Neuronal stem cell (in vitro differentiated cells): Measurements from ENCODE around the gene GALNT17.

Source experiments
- DNase-seq: peaks from one replicate; pipeline ENCODE4 v3.0.0-alpha.2; 2013; ENCODE audit warnings: low spot score
- H2AFZ ChIP-seq: one replicate; pipeline ENCODE4 v1.6.1; 2013; ENCODE audit warnings: mild to moderate bottlenecking, low read length, inconsistent platforms
- H2AK5ac ChIP-seq: 2 replicates; pipeline ENCODE4 v1.6.1; 2013; ENCODE audit warnings: low read depth, mild to moderate bottlenecking, inconsistent platforms, low read length, moderate library complexity, mixed read lengths
- H2BK120ac ChIP-seq: 2 replicates; pipeline ENCODE4 v1.6.1; 2013; ENCODE audit warnings: low read depth, mild to moderate bottlenecking, inconsistent platforms, low read length, moderate library complexity, mixed read lengths
- H2BK12ac ChIP-seq: one replicate; pipeline ENCODE4 v1.6.1; 2013; ENCODE audit warnings: low read length, inconsistent platforms
- H2BK15ac ChIP-seq: 2 replicates; pipeline ENCODE4 v1.6.1; 2013; ENCODE audit warnings: mild to moderate bottlenecking, low read length, inconsistent platforms, mixed read lengths
- H2BK5ac ChIP-seq: one replicate; pipeline ENCODE4 v1.6.1; 2013; ENCODE audit warnings: inconsistent platforms, mild to moderate bottlenecking, low read length, moderate library complexity
- H3K14ac ChIP-seq: one replicate; pipeline ENCODE4 v1.6.1; 2013; ENCODE audit warnings: low read length, inconsistent platforms
- H3K18ac ChIP-seq: 2 replicates; pipeline ENCODE4 v1.6.1; 2013; ENCODE audit warnings: low read length, inconsistent platforms
- H3K23ac ChIP-seq: 2 replicates; pipeline ENCODE4 v1.6.1; 2013; ENCODE audit warnings: low read depth, mild to moderate bottlenecking, mixed read lengths, low read length, inconsistent platforms; ENCODE audit not compliant: poor library complexity
- H3K27ac ChIP-seq: replicated peaks from 3 replicates; pipeline ENCODE4 v1.5.1; 2013; ENCODE audit warnings: low read length, inconsistent platforms
- H3K27me3 ChIP-seq, 3 experiments: 2 replicates each; pipeline ENCODE4 v1.6.1; 2013; ENCODE audit warnings: low read length in 3 of 3, mild to moderate bottlenecking in 2 of 3, inconsistent platforms in 1 of 3, low read depth in 1 of 3, mixed read lengths in 1 of 3, moderate library complexity in 1 of 3; ENCODE audit not compliant: control insufficient read depth in 3 of 3, insufficient read depth in 3 of 3
- H3K36me3 ChIP-seq, 2 donors: replicated peaks in 1 of 2; 2 replicates each; pipeline ENCODE4 v1.6.1; 2013; ENCODE audit warnings: low read length in 2 of 2; ENCODE audit not compliant: control insufficient read depth in 2 of 2, insufficient read depth in 2 of 2
- H3K4ac ChIP-seq: 2 replicates; pipeline ENCODE4 v1.6.1; 2013; ENCODE audit warnings: inconsistent platforms, mild to moderate bottlenecking, low read length, moderate library complexity
- H3K4me1 ChIP-seq, 2 donors: 1 replicate in 1 of 2; 2 replicates in 1 of 2; pipeline ENCODE4 v1.6.1; 2013; ENCODE audit warnings: low read length in 2 of 2, low read depth in 1 of 2; ENCODE audit not compliant: control insufficient read depth in 2 of 2, insufficient read depth in 1 of 2
- H3K4me2 ChIP-seq: one replicate; pipeline ENCODE4 v1.6.1; 2013; ENCODE audit warnings: mild to moderate bottlenecking, low read length, inconsistent platforms; ENCODE audit not compliant: insufficient read depth, poor library complexity, severe bottlenecking
- H3K4me3 ChIP-seq, 2 donors: 2 replicates each; pipeline ENCODE4 v1.5.1; 2013; ENCODE audit warnings: low read length in 2 of 2, mild to moderate bottlenecking in 2 of 2, inconsistent platforms in 1 of 2, moderate library complexity in 1 of 2
- H3K79me1 ChIP-seq: one replicate; pipeline ENCODE4 v1.6.1; 2013; ENCODE audit warnings: low read depth, mild to moderate bottlenecking, inconsistent platforms, low read length, moderate library complexity
- H3K9ac ChIP-seq: one replicate; pipeline ENCODE4 v1.6.1; 2013; ENCODE audit warnings: mild to moderate bottlenecking, low read depth, low read length, inconsistent platforms; ENCODE audit not compliant: poor library complexity
- H3K9me3 ChIP-seq, 2 donors: replicated peaks in 1 of 2; 2 replicates each; pipeline versions ENCODE3 to v1.6.1; 2013; ENCODE audit warnings: low read length in 2 of 2, mild to moderate bottlenecking in 2 of 2, inconsistent platforms in 1 of 2, low read depth in 1 of 2, mixed read lengths in 1 of 2, moderate library complexity in 1 of 2; ENCODE audit not compliant: control insufficient read depth in 2 of 2, insufficient read depth in 1 of 2
- H4K8ac ChIP-seq: one replicate; pipeline ENCODE4 v1.6.1; 2013; ENCODE audit warnings: low read depth, mild to moderate bottlenecking, inconsistent platforms, low read length, moderate library complexity
- H4K91ac ChIP-seq: one replicate; pipeline ENCODE4 v1.6.1; 2013; ENCODE audit warnings: low read length, low read depth, mild to moderate bottlenecking, inconsistent platforms; ENCODE audit not compliant: poor library complexity
- WGBS, 2 donors: extraction: QIAGEN DNeasy Blood & Tissue Kit; methylation state at CpG; one replicate each; pipeline ENCODE4 v1.1.7; 2013; ENCODE audit warnings: missing lambda C conversion rate in 2 of 2, mixed read lengths in 1 of 2; ENCODE audit not compliant: insufficient read length in 2 of 2, insufficient replicate concordance in 1 of 2; ENCODE audit errors: extremely low coverage in 2 of 2; 5-methylcytosine and 5-hydroxymethylcytosine counted together

The GALNT17 gene

DNA sequence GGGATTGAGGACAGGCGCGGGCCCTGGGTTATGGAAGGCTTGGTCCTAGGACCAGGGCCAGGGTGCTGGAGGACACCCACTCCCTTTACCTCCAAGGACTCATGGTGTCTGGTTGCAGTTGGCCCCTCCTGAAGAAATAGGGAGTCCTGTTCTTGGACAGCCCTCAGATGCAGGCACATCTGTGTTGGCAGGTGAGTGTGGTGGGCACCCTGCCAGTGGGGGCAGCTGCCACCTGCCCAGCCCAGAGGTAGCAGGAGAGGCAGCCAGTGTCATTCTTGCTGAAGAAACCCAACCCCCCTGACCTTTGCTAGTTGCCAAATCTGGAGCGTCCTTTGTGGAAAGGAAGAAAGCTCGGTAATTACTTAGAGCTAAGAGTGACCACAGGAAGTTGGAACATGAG is 8.3 kb downstream of the GALNT17 start:
- Histone ChIP-seq H2BK5ac (no peak overlapping the region), H3K9ac (peak overlapping the region; percentile 22), H3K36me3 (peaks cover 0 to 30% of the 10 kb centered on the region in 2 donors), H3K79me1 (peaks cover 3% of the 10 kb centered on the region), H3K14ac (no peak overlapping the region), H3K4me3 (no peak overlapping the region), H3K4me2 (no peak overlapping the region), H2BK12ac (no peak overlapping the region), H3K4ac (no peak overlapping the region), H4K8ac (no peak overlapping the region), H3K23ac (no peak overlapping the region), H2BK120ac (no peak overlapping the region), H3K4me1 (no peaks in the 10 kb centered on the region), H2AK5ac (no peak overlapping the region), H2BK15ac (no peak overlapping the region), H2AFZ (no peak overlapping the region), H3K27ac (no peak overlapping the region), H3K18ac (peak overlapping the region; percentile 27), H3K9me3 (peaks cover 0 to 12% of the 10 kb centered on the region in 2 donors), H4K91ac (no peak overlapping the region), H3K27me3 (no peaks in the 10 kb centered on the region)
- DNase-seq: no peak
- no CpG with 5 or more reads among the region's 4 CpGs for WGBS, 2 donors

DNA sequence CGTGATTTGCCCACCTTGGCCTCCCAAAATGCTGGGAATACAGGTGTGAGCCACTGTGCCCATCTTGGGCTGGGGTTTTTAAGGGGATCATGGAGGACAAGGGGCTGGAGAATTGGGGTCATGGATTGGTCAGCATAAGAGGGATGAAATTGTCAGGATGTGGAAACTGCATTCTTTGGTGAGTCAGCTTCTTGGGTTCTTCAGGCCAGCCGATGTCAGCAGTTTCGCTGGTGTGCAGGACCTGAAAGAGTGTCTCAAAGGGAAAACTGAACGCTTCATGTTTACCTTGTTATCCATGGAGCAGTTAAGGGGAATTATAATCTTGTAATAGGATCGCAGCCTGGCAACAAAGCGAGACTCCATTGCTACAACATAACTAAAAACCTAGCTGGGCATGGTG is 13.0 kb downstream of the GALNT17 start:
- no peak overlapping the region for H3K4me3 ChIP-seq
- no peak overlapping the region for H3K4ac ChIP-seq
- peaks cover 2 to 11% of the 10 kb centered on the region in 2 donors for H3K9me3 ChIP-seq
- no peak overlapping the region for H3K18ac ChIP-seq
- no peak overlapping the region for H3K9ac ChIP-seq
- H3K36me3 ChIP-seq: peaks cover 0 to 25% of the 10 kb centered on the region in 2 donors
- H3K23ac ChIP-seq: no peak overlapping the region
- H3K14ac ChIP-seq: no peak overlapping the region
- no peaks in the 10 kb centered on the region for H3K79me1 ChIP-seq
- no peak overlapping the region for H2BK12ac ChIP-seq
- H2AFZ ChIP-seq: no peak overlapping the region
- H2AK5ac ChIP-seq: no peak overlapping the region
- no peak overlapping the region for H2BK5ac ChIP-seq
- H3K27ac ChIP-seq: no peak overlapping the region
- no peak overlapping the region for H4K8ac ChIP-seq
- no CpG with 5 or more reads among the region's 6 CpGs for WGBS, 2 donors
- H2BK120ac ChIP-seq: no peak overlapping the region
- peaks cover 0 to 6% of the 10 kb centered on the region in 2 donors for H3K4me1 ChIP-seq
- H3K4me2 ChIP-seq: no peak overlapping the region
- H2BK15ac ChIP-seq: no peak overlapping the region
- no peak for DNase-seq
- H4K91ac ChIP-seq: no peak overlapping the region
- no peaks in the 10 kb centered on the region for H3K27me3 ChIP-seq

DNA sequence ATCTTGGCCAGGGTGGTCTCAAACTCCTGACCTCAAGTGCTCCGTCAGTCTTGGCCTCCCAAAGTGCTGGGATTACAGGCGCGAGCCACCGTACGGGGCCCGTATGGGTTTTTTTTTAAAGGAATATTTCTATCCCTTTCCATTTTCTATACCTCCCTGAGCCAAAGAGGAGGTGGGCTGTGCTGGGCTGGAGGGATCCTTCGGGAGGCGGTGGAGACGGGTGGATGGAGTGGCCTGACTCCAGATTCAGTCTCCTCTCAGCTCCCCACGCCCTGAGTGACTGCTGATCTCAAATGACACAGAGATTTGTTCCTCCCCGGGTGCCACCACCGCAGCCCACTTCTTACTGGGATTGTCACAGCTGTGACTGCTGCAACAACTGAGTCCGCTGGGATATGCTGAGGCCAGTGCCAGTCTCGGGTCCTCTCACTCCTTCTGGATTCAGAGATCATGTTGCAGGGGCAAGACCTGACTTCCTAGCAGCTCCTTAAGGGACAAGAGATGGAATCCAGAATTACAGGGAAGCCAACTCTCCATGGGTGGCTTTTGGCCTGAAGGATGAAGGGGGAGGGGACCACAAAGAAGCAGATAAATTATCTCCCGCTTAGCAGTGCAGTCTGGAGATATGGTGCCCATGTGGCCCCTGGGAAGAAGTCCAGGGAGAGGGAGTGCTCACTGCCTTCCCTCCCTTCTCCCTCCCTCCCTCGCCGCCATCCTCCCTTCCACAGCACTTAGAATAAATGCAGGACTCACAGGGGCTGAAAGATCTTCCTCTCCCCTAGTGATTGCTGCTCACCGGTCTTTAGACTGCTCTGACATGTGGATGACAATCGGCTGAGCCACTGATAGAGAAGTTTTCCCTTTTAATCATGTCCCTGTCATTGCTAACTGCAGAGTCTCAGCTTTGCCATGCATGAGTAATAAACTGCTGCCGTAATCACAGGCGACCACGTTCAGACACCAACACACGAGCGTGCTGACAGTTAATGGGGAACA is 14.3 kb downstream of the GALNT17 start:
- H3K27ac ChIP-seq: no peak overlapping the region

DNA sequence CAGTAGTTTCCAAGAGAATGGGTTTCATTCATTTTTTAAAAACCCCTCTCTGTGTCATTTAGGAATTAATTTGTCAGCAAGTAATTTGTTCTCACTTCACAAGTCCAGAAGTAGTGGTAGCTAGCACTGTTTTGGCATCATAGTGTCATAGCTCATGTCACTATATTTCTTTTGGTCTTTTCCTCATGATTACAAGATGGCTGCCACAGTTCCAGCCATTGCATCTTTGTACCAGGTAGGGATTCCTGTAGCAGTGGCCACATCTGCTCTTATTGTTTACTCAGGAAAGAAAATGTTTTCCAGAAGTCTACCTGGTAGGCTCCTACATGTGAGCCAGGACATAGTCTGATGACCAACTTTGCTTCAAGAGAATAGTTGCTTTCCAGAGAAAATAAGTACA is 16.2 kb downstream of the GALNT17 start:
- H2BK5ac ChIP-seq: no peak overlapping the region
- H2BK15ac ChIP-seq: no peak overlapping the region
- H3K9me3 ChIP-seq: peaks cover 3 to 8% of the 10 kb centered on the region in 2 donors
- H3K27me3 ChIP-seq: no peaks in the 10 kb centered on the region
- H4K8ac ChIP-seq: no peak overlapping the region
- no peak overlapping the region for H3K27ac ChIP-seq
- H2BK120ac ChIP-seq: no peak overlapping the region
- no peak overlapping the region for H3K14ac ChIP-seq
- no peak overlapping the region for H3K4me2 ChIP-seq
- no peak overlapping the region for H3K23ac ChIP-seq
- no peak overlapping the region for H3K4ac ChIP-seq
- no peak overlapping the region for H3K18ac ChIP-seq
- H4K91ac ChIP-seq: no peak overlapping the region
- no peak overlapping the region for H2AFZ ChIP-seq
- H2AK5ac ChIP-seq: no peak overlapping the region
- no peak overlapping the region for H2BK12ac ChIP-seq
- no peaks in the 10 kb centered on the region for H3K79me1 ChIP-seq
- no peak for DNase-seq
- peaks cover 0 to 21% of the 10 kb centered on the region in 2 donors for H3K36me3 ChIP-seq
- no peak overlapping the region for H3K9ac ChIP-seq
- H3K4me1 ChIP-seq: peaks cover 0 to 6% of the 10 kb centered on the region in 2 donors
- H3K4me3 ChIP-seq: no peak overlapping the region

More for the DNA sequence above, 14.3 kb downstream of the GALNT17 start:
- peaks cover 0 to 6% of the 10 kb centered on the region in 2 donors for H3K4me1 ChIP-seq
- H3K14ac ChIP-seq: no peak overlapping the region
- no peak overlapping the region for H2BK12ac ChIP-seq
- H2BK5ac ChIP-seq: no peak overlapping the region
- H2AK5ac ChIP-seq: peak overlapping the region; percentile 16
- no peaks in the 10 kb centered on the region for H3K27me3 ChIP-seq
- no peak overlapping the region for H4K91ac ChIP-seq
- H2AFZ ChIP-seq: no peak overlapping the region
- no peak overlapping the region for H2BK120ac ChIP-seq
- no peak overlapping the region for H4K8ac ChIP-seq
- no peak overlapping the region for H3K18ac ChIP-seq
- H2BK15ac ChIP-seq: no peak overlapping the region
- no peak overlapping the region for H3K4me3 ChIP-seq
- no peak overlapping the region for H3K4ac ChIP-seq
- H3K36me3 ChIP-seq: peaks cover 0 to 21% of the 10 kb centered on the region in 2 donors
- peaks cover 3 to 11% of the 10 kb centered on the region in 2 donors for H3K9me3 ChIP-seq
- WGBS, 2 donors: no CpG with 5 or more reads among the region's 24 CpGs
- no peak overlapping the region for H3K4me2 ChIP-seq
- H3K9ac ChIP-seq: no peak overlapping the region
- H3K79me1 ChIP-seq: no peaks in the 10 kb centered on the region
- no peak overlapping the region for H3K23ac ChIP-seq
- DNase-seq: no peak
